Mesenteric fat pad (tissue), 1 donor: ENCODE results near the gene LRBA. TPM values are rescaled to one million over a fixed set of nuclear protein-coding genes. Genes with fewer than 3 reads are reported as not detected.
"Not testable (repeated sequence)": the region's sequence is repeated elsewhere in the genome, so short reads cannot be mapped to it uniquely, and the experiment has no call there.

Experiments used
- DNase-seq: peaks from one replicate; pipeline ENCODE4 v3.0.0-alpha.2; 2020; ENCODE audit warnings: low spot score
- total RNA-seq: library from RNA; stranded (reverse); fragmentation: NEBNext Ultra II Directional; extraction: Animal tissue kit (Norgen Biotek cat#: 25700); gene quantifications from one replicate; pipeline ENCODE4 v1.2.1, GENCODE V29; 2021
- donor health status: DM: yes; HTN: yes; CAD: no.

The LRBA gene
- total RNA-seq, 1 donor from 2014 or later, result 25.6 TPM

DNA sequence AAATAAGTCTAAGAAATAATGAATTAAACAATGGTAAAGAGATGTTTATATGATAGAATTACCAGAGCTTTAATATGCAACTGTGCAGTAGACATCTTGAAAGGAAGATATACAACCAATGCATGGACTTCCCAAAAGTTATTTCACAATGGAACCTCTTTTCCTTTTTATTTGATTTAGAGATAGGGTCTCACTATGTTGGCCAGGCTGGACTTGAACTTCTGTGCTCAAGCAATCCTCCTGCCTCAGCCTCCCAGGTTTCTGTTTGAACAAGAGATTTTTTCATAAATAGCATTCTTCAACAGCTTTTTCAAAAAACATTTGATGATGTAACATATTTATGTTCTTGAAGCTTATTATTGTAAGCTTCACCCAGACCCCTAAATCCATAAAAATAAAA, 72.0 kb downstream of the LRBA start:
- no peak for DNase-seq

GRCh38 chr4:150942539-150942938, 72.5 kb downstream of the LRBA start:
- no peak for DNase-seq

GRCh38 chr4:150940123-150940522, 75.0 kb downstream of the LRBA start:
- no peak for DNase-seq

DNA sequence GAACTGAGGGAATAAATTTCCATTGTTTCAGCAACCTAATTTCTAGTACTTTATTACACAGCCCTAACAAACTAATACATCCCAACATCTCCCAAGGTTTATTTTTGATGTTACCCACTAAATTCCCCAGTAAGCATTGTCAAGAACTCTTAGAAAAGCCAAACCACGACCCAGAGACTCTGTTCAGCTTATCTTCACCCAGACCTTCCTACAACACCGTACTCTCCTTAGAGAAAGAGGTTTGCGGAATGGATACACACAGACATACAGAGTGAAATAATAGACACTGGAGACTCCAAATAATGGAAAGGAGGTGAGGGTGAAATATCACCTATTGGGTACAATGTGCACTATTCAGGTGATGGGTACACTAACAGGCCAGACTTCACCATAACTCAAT, 75.6 kb downstream of the LRBA start:
- DNase-seq, result no peak

DNA sequence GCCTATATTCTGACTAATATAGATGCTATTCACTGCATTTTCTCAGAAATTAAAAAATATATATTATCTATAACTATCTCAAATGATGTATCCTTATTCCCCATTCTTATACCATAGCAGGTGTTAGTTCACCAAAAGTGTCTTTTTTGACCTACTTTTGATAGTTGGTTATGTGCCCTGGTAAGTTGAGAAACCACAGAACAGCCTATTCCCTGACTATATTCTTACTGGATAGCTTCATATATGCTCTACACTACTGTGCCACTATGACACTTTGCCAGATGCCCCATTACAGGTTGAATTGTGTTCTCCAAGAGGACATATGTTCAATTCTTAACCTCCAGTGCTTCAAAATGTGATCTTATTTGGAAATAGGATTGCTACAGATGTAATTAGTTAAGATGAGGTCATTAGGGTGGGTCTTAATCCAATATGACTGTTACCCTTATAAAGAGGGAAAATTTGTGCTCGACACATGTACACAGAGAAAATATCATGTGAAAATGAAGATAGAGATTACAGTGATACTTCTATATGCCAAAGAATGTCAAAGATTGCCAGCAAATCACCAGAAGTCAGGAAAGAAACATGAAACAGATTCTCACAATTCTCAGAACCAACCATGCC, 76.1 kb downstream of the LRBA start:
- no peak for DNase-seq

DNA sequence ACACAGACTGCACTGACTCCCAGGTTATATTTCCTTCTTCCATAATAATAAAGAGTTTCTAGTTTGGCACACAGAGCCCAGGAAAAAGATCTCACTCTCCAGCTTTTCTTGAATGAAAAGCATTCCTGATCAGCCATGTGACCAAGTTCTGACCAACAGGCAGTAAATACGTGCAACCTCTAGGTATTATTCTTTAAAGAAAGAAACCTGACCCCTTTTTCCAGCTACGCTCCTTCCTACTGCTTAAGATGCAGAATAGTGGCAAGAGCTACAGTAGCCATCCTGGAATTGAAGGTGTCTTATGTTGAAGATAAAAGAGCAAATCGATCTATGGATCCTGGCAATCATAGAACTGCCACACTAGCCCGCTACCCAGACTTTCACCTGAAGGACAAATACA, 76.7 kb downstream of the LRBA start:
- DNase-seq, result no peak

GRCh38 chr4:150934022-150934421, 81.1 kb downstream of the LRBA start:
- no peak for DNase-seq

DNA sequence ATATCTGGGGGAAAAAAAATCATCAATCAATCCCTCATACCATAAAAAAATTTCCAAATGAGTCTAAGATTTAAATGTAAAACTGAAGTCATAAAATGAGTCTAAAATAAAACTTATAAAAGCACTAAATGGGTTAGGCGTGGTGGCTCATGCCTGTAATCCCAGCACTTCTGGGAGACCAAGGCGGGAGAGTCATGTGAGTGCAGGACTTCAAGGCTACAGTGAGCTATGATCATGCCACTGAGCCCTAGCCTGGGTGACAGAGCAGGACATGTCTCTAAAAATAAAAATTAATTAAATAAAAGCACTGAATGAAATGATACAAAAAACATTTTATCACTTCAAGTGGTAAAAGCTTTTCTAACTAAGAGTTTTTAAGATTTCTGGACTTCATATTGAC, 83.3 kb downstream of the LRBA start:
- no peak for DNase-seq

- DNase-seq, result no peak
Measured at GRCh38 chr4:150931005-150931404, 84.1 kb downstream of the LRBA start.

DNA sequence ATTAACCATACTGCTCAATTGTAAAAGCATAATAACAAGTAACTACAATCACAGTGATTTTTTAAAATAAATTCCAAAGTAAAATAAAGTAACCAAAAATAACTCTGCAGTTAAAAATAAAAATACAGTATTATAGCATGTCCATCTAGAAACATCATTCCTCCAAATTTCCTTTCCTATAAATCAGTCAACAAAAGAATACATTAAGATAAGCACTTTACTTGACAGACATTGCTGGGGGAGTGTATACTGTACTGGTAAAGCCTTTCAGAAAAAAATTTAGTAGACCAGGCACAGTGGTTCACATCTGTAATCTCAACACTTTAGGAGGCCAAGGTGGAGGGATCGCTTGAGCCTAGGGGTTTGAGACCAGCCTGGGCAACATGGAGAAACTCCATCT, 91.1 kb downstream of the LRBA start:
- no peak for DNase-seq

DNA sequence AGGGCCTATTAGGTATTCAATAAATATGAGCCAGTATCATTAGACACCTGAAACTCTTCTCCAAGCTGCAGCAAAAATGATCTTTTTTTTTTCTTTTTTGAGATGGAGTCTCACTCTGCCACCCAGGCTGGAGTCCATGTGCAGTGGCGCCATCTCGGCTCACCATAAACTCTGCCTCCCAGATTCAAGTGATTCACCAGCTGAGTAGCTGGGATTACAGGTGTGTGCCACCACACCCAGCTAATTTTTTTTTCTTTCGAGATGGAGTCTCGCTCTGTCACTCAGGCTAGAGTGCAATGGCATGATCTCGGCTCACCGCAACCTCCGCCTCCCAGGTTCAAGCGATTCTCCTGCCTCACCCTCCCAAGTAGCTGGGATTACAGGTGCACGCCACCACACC, 93.6 kb downstream of the LRBA start:
- DNase-seq, result not testable (repeated sequence)

- DNase-seq, result not testable (repeated sequence)
Measured at GRCh38 chr4:150918562-150918961, 96.5 kb downstream of the LRBA start.

- no peak for DNase-seq
Measured at GRCh38 chr4:150911326-150911725, 103.8 kb downstream of the LRBA start.

- DNase-seq, result no peak
Measured at GRCh38 chr4:150909116-150909515, 106.0 kb downstream of the LRBA start.

DNA sequence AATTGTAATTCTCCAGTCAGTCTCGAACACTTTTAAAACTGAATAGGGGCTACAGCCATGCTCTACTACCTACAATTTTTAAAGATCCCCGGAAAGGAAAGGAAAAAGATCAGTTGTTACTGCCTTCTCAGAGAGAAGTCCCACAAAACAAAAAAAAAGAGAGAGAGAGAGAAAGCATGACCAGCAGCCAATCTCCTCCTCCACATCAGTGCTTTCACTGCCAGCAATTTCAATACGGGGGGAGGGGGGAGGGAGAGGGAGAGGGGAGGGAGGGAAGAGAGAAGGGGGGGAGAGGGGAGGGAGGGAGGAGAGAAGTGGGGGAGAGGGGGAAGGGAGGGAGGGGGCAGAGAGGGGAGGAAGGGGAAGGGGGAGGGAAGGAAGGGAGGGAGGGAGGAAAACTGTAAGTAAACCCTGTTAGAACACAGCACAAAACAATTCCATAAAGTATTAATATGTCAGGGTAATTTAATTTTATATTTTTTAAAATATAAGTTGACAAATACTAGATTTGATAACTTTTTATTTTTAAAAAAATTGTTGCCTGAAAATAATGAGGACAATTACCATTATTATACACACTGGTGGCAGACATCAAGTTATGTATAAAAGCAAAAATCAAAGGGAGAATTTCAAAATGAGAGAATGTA, 108.0 kb downstream of the LRBA start:
- no peak for DNase-seq

DNA sequence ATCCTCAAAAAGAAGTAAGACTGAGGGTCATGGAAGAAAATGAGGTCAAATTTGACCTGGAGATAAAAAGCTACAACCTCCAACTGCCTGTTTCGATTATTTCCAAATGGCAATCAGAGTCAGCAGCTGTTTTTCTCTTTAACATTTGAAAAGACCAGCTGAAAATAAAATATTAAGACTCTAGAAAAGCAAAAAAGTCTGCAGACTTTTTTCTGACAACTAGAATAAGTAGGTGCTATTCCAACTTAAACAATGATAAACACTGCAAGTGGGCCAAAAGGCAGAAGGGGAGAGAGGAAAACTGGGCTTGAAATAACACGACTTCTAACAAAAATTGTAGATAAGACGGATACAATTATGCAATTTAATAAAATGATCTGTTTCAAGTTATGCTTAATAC, 110.4 kb downstream of the LRBA start:
- no peak for DNase-seq

- no peak for DNase-seq
Measured at GRCh38 chr4:150903603-150904002, 111.5 kb downstream of the LRBA start.

DNA sequence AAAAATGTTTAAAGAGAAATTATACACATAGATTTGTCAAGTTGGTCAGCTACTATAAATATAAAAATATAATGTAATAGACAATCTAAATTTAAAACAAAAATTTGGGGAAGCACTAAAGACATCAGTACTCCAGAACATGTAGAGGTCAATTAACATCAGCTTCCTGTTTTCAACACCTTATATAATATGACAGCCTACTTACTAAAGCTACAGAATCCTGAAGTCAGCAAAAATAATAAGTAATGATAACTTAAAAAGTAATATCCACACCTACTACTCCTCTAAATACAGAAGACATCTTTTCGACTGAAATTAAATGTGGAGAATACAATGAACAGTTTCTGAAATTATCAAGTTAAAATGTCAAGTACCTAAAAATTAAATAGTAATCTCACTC, 118.6 kb downstream of the LRBA start:
- DNase-seq, result no peak

DNA sequence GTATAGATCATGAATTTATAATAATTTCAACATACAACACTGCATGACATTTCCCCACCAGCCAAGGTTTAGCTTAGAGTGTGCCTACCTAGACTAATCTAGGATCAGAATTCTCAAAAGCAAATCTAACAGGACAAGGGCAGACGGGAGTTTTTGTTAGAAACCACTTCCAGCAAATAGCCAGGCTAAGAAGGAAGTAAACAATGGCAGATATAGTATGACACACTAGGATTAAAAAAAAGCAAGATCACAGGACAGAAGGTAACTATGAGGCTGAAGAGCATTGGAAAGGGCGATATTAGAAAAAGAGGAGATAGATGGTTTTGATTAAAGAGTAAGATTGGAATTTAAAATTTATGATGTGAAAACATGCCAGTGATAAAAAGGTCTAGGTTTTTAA, 124.8 kb downstream of the LRBA start:
- no peak for DNase-seq

DNA sequence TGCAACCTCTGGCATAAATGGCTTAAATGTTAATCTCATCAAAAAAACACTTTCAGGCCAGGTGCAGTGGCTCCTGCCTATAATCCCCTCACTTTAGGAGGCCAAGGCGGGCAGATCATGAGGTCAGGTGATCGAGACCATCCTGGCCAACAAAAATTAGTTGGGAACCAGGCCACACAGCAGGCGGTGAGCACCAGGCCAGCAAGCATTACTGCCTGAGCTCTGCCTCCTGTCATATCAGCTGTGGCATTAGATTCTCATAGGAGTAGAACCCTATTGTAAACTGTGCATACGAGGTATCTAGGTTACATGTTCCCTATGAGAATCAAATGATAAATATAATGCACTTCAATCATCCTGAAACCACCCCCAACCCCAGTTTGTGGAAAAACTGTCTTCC, 125.8 kb downstream of the LRBA start:
- DNase-seq, result no peak

DNA sequence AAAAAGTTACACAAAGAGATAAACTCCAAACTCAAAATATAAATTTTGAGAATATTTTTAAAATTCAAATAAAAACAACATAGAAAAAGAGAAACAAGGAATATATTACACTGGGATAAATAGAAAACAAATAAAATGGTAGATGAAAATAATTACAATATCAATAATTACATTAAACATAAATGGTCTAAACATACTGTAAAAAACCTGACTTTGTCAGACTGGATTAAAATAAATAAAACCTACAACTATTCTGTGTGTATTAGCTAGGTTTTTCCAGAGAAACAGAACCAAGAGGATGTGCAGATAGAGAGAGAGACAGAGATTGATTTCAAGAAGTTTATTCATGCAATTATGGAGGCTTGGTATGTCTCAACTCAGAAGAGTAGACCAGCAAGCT, 126.5 kb downstream of the LRBA start:
- DNase-seq, result no peak

GRCh38 chr4:150888217-150888616, 126.9 kb downstream of the LRBA start:
- no peak for DNase-seq

GRCh38 chr4:150886597-150886996, 128.5 kb downstream of the LRBA start:
- no peak for DNase-seq
